ENCODE measurements around the gene CDCA7L.

CDCA7L gene

GRCh38 chr7:21948887-21949540 is 3.3 kb upstream of the CDCA7L start:
- DNase-seq (ENCODE audit: low read depth in 1 of 2, low spot score in 1 of 2): no peak
- H3K27me3 ChIP-seq (ENCODE audit: insufficient read depth, poor library complexity, severe bottlenecking): no peaks in the 10 kb centered on the region
- no peak overlapping the region for H3K4me3 ChIP-seq (replicated peaks; ENCODE audit: insufficient read depth, low read length)
- H3K27ac ChIP-seq (replicated peaks): no peak overlapping the region
- TF ChIP-seq, protein P1, sequence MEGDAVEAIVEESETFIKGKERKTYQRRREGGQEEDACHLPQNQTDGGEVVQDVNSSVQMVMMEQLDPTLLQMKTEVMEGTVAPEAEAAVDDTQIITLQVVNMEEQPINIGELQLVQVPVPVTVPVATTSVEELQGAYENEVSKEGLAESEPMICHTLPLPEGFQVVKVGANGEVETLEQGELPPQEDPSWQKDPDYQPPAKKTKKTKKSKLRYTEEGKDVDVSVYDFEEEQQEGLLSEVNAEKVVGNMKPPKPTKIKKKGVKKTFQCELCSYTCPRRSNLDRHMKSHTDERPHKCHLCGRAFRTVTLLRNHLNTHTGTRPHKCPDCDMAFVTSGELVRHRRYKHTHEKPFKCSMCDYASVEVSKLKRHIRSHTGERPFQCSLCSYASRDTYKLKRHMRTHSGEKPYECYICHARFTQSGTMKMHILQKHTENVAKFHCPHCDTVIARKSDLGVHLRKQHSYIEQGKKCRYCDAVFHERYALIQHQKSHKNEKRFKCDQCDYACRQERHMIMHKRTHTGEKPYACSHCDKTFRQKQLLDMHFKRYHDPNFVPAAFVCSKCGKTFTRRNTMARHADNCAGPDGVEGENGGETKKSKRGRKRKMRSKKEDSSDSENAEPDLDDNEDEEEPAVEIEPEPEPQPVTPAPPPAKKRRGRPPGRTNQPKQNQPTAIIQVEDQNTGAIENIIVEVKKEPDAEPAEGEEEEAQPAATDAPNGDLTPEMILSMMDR (IDR thresholded peaks at IDR 0.05; ENCODE audit: insufficient read depth, low read length): no peak
- TF ChIP-seq POLR2AphosphoS5 (IDR thresholded peaks at IDR 0.05; ENCODE audit: low read depth) (no peak), GABPA (IDR thresholded peaks at IDR 0.05; ENCODE audit: low read depth) (no peak), SPI1 (IDR thresholded peaks at IDR 0.05; ENCODE audit: borderline replicate concordance, low read depth) (no peak), REST (IDR thresholded peaks at IDR 0.05; ENCODE audit: insufficient replicate concordance, low read depth) (no peak)

GRCh38 chr7:21948364-21948763 is 2.7 kb upstream of the CDCA7L start:
- TF ChIP-seq POLR2AphosphoS5 (IDR thresholded peaks at IDR 0.05; ENCODE audit: low read depth) (no peak), REST (IDR thresholded peaks at IDR 0.05; ENCODE audit: insufficient replicate concordance, low read depth) (no peak), SPI1 (IDR thresholded peaks at IDR 0.05; ENCODE audit: borderline replicate concordance, low read depth) (no peak), GABPA (IDR thresholded peaks at IDR 0.05; ENCODE audit: low read depth) (no peak)
- TF ChIP-seq, protein P1 (IDR thresholded peaks at IDR 0.05; ENCODE audit: insufficient read depth, low read length): no peak

GRCh38 chr7:21947946-21948345 is 2.2 kb upstream of the CDCA7L start:
- TF ChIP-seq REST (IDR thresholded peaks at IDR 0.05; ENCODE audit: insufficient replicate concordance, low read depth) (no peak), GABPA (IDR thresholded peaks at IDR 0.05; ENCODE audit: low read depth) (no peak), POLR2AphosphoS5 (IDR thresholded peaks at IDR 0.05; ENCODE audit: low read depth) (no peak), SPI1 (IDR thresholded peaks at IDR 0.05; ENCODE audit: borderline replicate concordance, low read depth) (no peak)
- TF ChIP-seq, protein P1 (IDR thresholded peaks at IDR 0.05; ENCODE audit: insufficient read depth, low read length): no peak
- DNase-seq (ENCODE audit: low read depth in 1 of 2, low spot score in 1 of 2): no peak
- Histone ChIP-seq H3K4me3 (replicated peaks; ENCODE audit: insufficient read depth, low read length) (no peak overlapping the region), H3K27ac (replicated peaks) (no peak overlapping the region), H3K27me3 (ENCODE audit: insufficient read depth, poor library complexity, severe bottlenecking) (no peaks in the 10 kb centered on the region)

More at GRCh38 chr7:21948364-21948763, 2.7 kb upstream of the CDCA7L start:
- no peaks in the 10 kb centered on the region for H3K27me3 ChIP-seq (ENCODE audit: insufficient read depth, poor library complexity, severe bottlenecking)
- H3K27ac ChIP-seq (replicated peaks): no peak overlapping the region
- H3K4me3 ChIP-seq (replicated peaks; ENCODE audit: insufficient read depth, low read length): no peak overlapping the region
- no peak for DNase-seq (ENCODE audit: low read depth in 1 of 2, low spot score in 1 of 2)
